ENCODE results near the gene LRRC15.

The LRRC15 gene

GRCh38 chr3:194384569-194385001 is 15.0 kb upstream of the LRRC15 start:
- ATAC-seq: no peak

- ATAC-seq: no peak
Observed at GRCh38 chr3:194384156-194384555, 14.6 kb upstream of the LRRC15 start.

- ATAC-seq: no peak
Observed at GRCh38 chr3:194383276-194383940, 13.9 kb upstream of the LRRC15 start.

DNA sequence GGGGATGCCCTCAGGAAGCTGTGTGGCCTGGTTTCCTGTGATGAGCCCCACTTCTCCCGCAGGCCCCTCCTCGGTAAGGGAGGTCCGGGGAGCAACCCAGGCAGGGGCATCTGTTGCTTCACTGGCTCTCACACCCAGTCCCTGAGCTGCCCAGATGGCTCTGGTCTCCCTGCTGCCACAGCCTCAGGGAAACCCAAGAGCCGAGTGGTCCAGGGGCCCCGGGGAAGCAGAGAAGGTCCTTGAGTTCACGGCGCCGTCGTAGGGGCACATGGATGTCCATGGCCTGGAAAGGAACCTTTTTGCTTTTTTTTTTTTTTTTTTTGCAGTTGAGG is 13.3 kb upstream of the LRRC15 start:
- no peak for ATAC-seq

DNA sequence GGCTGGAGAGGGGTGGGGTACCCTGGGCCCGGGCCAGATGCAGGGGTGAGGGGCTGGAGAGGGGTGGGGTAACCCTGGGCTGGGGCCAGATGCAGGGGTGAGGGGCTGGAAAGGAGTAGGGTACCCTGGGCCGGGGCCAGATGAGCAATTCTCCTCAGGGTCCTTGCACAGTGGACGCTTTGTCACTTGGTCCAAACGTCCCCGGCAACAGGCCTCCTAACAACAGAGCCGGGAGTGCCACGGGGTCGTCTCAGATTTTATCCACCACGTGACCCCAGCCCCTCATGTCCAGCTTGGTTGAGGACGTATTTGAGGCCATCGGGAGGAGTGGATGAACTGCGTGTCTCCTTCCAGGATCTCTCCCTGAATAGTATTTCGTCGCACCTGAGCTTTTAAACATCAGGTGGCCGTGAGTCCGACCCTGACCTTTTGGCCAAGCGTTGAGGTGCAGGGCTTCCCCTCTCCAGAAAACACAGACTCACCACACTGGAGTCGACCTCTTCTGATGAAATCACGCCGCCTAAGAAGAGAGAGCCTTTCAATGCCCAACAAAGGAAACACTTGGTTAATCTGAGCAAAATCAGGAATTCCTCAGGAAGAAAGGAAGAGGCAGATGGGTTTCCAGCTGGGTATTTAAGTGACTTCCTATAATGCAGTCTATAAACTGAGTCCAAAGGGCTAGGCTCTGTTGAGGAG is 12.8 kb upstream of the LRRC15 start:
- no peak for ATAC-seq

DNA sequence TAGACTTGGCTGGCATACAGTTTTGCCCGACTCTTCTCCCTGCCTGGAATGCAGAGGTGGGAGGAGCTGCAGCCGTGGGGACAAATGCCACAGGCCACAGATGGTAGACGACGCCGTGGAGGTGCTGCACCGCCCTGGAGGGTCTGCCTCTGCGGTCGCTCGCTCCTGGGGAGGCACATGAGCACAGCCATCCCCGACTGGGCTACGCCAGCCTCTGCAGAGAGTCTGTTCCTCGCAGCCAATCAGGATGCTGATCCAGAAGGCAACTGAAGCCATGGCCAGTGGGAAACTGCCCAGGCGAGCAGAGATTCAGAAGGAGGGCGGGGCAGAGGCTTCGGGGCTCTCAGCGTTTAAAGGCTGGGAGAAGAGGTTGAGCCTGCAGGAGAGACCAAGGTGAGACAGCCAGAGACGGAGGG is 11.9 kb upstream of the LRRC15 start:
- ATAC-seq: no peak

GRCh38 chr3:194380326-194380725 is 10.8 kb upstream of the LRRC15 start:
- ATAC-seq: no peak

DNA sequence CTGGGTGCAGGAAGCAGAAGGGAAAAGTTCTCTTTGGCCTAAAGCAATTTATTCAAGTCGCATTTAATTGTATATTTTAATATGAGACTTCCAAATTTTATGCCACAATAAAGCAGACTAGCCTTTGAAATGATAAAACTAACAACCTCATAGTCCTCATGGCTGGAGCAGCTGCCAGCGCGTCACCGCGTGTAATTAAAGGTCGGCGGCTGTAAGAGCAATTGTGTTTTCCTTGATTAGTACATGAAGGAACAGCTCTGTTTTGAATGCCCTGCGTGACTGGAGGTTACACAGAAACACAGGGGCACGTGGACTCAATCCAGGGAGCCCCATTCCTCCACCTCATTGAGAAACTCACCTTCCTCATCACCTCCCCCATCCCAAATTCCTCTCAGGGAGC is 10.1 kb upstream of the LRRC15 start:
- ATAC-seq: no peak

- ATAC-seq: no peak
Observed at GRCh38 chr3:194379231-194379630, 9.7 kb upstream of the LRRC15 start.

DNA sequence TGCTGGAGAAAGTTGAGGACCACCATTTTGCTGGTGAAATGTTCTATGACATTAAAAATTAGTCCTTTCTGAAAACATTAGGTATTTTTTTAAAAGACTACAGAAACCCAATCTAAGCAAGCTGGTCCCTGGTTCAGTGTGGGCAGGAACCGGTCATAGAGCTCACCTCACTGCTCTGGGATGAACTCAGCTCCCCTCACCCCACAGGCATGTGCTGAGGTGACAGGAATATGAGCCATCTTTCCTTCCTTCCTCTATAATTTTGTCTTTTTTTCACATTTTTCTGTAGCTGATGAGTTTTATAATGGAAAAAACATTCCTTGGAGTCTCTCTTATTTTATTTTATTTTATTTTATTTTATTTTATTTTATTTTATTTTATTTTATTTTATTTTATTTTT is 8.2 kb upstream of the LRRC15 start:
- ATAC-seq: no peak

GRCh38 chr3:194376241-194376560 is 6.7 kb upstream of the LRRC15 start:
- no peak for ATAC-seq

DNA sequence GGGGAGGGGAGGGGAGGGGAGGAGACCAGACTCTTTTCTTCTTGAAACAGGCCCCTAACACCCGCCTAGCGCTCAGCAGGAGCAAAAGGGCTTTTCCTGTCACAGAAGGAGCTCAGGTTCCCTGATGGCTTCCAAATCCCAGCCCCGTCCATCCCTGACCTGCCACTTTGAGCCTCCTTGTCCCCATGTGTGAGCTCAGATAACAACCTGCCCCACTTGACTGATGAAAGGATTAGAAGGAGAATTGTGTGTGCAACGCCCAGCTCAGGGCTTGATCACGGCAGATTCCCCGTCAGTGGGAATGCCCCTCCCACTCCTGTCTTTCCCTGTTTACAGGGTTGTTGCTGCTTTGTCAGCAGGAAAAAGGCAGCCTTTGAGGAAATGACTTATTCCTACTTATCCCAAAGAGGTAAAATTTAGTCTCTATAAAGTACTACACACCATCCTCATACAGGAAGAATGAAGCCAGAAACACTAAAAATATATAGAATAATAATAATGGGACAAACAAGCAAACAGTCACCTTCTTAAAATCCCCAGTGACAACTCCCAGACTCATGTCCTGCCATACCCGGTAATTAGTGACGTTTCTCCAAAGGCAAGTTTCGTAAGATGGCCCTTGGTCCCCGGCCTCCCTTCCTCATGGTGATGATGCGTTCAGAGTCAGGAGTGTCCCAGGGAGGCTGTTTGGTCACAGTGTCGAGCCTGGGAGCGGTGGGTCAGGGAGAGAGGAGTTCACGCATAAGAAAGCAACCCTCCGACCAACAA is 6.1 kb upstream of the LRRC15 start:
- no peak for ATAC-seq

DNA sequence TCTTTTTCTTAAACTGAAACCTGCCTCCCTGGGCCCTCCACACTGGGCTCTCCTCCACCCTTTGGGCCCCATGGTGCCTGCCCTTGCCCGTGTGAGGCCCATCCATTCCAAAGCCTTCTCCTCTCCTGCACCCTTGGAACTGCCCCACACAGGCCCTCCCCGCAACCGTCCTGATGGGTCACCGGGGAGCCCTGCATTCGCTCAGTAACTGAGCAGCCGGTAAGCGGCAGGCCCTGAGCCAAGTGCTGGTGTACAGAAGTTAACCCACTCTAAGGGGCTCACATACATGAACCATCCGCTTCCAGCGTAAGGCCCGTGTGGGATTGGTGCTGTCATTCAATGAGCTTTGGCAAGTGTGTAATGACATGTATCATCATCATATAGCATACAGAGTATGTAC is 5.4 kb upstream of the LRRC15 start:
- no peak for ATAC-seq

GRCh38 chr3:194373899-194374298 is 4.4 kb upstream of the LRRC15 start:
- no peak for ATAC-seq

GRCh38 chr3:194373028-194373427 is 3.5 kb upstream of the LRRC15 start:
- ATAC-seq: no peak

- ATAC-seq: no peak
Observed at GRCh38 chr3:194370753-194371152, 1.2 kb upstream of the LRRC15 start.

DNA sequence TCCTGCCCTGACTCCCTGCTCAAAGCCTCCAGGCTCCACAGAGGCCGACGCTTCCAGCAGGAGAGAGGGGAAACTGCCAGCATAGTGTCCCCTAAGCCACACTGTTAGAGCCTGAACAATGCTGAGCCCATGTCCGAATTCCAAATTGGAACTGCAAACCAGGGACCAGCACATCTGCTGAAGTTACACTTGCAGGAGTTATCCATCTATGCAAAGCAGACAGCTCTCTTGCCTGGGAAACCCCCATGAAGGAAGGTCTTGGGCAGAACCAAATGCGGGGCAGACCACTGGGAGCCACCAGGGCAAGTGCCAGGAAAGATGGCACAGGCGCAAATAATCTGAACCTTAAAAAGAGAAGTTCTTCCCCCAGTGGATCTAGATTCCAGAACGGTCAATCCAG is 625 bp downstream of the LRRC15 start:
- ATAC-seq: no peak

- ATAC-seq: no peak
Observed at GRCh38 chr3:194367992-194368841, 1.3 kb downstream of the LRRC15 start.

DNA sequence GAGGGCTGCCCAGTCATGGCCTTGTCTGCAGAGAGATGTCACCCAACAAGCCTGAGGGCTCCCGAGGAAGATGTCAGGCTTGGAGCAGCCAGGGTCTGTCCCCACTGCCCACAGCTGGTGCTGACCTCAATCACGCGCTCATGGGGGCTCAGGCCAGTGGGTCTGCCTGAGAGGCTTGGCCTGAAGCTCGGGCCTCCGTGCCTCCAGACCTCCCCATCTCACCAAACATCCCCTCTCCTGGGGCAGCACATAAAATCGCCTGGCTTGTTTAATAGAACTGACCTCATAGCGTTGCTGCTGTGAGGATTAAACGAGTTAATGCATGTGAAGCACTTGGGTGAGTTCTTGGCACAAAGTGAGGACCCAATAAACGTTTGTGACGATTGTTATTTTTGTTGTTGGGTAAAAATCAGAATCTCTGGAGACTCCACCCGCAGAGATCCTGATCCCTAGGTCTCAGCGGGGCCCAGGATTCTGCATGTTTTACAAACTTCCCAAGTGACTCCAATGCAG is 3.5 kb downstream of the LRRC15 start:
- ATAC-seq: no peak

DNA sequence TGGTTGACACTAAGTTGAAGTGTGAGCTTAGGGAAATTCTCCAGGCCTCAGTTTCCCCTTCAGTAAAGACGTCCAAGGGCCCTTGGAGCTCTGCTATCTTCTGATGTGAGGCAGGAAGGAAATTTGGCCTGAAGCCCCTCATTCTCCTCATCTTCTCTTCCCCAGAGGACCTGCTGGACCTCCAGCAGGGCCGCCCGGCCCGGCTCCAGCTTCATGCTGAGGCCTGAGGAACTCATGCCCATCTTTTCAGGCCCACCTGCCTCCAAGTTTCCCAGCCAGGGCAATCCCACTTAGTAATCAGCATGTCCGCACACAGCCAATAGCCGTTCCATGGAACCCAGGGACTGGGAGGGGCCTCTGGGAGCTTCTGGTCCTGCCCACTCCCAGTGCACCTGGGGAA is 4.0 kb downstream of the LRRC15 start:
- no peak for ATAC-seq

- no peak for ATAC-seq
Observed at GRCh38 chr3:194364652-194365434, 4.7 kb downstream of the LRRC15 start.

DNA sequence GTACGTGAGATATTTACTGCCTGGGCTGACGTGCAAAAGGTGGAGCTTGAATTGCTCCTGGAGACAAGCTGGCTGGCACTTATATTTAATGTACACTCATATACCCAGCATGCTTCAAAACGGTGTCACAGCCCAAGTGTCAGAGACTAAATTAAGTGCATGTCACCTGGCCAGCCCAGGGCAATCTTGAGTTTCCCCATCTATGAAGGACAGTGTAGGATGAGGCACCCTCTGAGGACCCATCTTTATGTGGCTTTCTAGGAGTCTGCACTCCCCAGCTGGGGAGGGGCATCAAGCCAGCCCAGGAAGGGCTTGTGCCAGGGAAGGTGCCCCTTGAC is 5.3 kb downstream of the LRRC15 start:
- no peak for ATAC-seq
